Measurements from ENCODE around the gene CNDP1. TPM values are rescaled to one million over a fixed set of nuclear protein-coding genes. Genes with fewer than 3 reads are reported as not detected.

Gene CNDP1
- total RNA-seq, 2 experiments from 2014 or later: not detected

DNA sequence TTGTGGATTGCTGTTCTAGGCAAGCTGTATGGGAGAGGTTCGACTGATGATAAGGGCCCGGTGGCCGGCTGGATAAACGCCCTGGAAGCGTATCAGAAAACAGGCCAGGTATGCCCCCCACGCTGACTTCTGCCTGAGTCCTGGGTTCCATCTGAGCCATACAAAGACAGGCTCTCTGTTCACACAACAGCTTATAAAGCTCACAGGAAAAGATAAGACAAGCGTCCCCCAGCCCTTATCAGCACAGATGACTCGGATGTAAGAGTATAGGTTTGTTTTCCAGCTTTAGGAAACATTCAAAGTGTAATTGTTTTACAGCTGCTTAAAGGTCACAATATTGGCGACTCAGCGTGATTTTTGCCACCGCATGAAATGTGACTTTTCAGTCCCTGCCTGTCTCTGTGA lies 25.5 kb upstream of the CNDP1 start:
- CTCF ChIA-PET: interaction anchor here (0.6 to 0.7 kb wide), 2 partner anchors 134 to 356 kb away, joined by 3 to 4 read pairs; no protein-coding TSS in a partner anchor
- peaks cover 10% of the 10 kb centered on the region for H3K4me1 Mint-ChIP-seq
- H3K9me3 Mint-ChIP-seq: no peaks in the 10 kb centered on the region
- POLR2A ChIA-PET: no interaction called here
- H3K4me3 Mint-ChIP-seq: no peak overlapping the region
- no peak for DNase-seq
- H3K27ac Mint-ChIP-seq: peak overlapping the region; percentile 41
- H3K36me3 Mint-ChIP-seq (ENCODE audit: low read depth): peaks cover 66% of the 10 kb centered on the region
- no peaks in the 10 kb centered on the region for H3K27me3 Mint-ChIP-seq

- no peaks in the 10 kb centered on the region for H3K27me3 Mint-ChIP-seq
- no peaks in the 10 kb centered on the region for H3K9me3 Mint-ChIP-seq
- DNase-seq: no peak
- POLR2A ChIA-PET: no interaction called here
- H3K36me3 Mint-ChIP-seq (ENCODE audit: low read depth): peaks cover 60% of the 10 kb centered on the region
- CTCF ChIA-PET: no interaction called here
- no peak overlapping the region for H3K27ac Mint-ChIP-seq
- no peak overlapping the region for H3K4me3 Mint-ChIP-seq
- peaks cover 10% of the 10 kb centered on the region for H3K4me1 Mint-ChIP-seq
Observed at GRCh38 chr18:74509856-74510769, 24.2 kb upstream of the CNDP1 start.

DNA sequence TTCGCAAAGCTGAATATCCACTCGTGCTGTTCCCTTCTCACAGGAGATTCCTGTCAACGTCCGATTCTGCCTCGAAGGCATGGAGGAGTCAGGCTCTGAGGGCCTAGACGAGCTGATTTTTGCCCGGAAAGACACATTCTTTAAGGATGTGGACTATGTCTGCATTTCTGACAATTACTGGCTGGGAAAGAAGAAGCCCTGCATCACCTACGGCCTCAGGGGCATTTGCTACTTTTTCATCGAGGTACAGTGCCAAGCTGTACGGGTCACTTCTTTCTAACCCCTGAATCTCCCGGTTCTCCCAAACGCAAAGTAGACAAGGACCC lies 23.6 kb upstream of the CNDP1 start:
- H3K27ac Mint-ChIP-seq: no peak overlapping the region
- H3K36me3 Mint-ChIP-seq (ENCODE audit: low read depth): peaks cover 54% of the 10 kb centered on the region
- H3K27me3 Mint-ChIP-seq: no peaks in the 10 kb centered on the region
- DNase-seq: no peak
- H3K4me3 Mint-ChIP-seq: no peak overlapping the region
- no peaks in the 10 kb centered on the region for H3K9me3 Mint-ChIP-seq
- POLR2A ChIA-PET: no interaction called here
- H3K4me1 Mint-ChIP-seq: peaks cover 7% of the 10 kb centered on the region
- CTCF ChIA-PET: no interaction called here

- Mint-ChIP-seq H3K27ac (no peak overlapping the region), H3K27me3 (no peaks in the 10 kb centered on the region), H3K4me1 (peaks cover 2% of the 10 kb centered on the region), H3K36me3 (ENCODE audit: low read depth) (peaks cover 50% of the 10 kb centered on the region), H3K4me3 (no peak overlapping the region), H3K9me3 (no peaks in the 10 kb centered on the region)
- CTCF ChIA-PET: no interaction called here
- no peak for DNase-seq
- POLR2A ChIA-PET: no interaction called here
Observed at GRCh38 chr18:74511823-74512222, 22.5 kb upstream of the CNDP1 start.

DNA sequence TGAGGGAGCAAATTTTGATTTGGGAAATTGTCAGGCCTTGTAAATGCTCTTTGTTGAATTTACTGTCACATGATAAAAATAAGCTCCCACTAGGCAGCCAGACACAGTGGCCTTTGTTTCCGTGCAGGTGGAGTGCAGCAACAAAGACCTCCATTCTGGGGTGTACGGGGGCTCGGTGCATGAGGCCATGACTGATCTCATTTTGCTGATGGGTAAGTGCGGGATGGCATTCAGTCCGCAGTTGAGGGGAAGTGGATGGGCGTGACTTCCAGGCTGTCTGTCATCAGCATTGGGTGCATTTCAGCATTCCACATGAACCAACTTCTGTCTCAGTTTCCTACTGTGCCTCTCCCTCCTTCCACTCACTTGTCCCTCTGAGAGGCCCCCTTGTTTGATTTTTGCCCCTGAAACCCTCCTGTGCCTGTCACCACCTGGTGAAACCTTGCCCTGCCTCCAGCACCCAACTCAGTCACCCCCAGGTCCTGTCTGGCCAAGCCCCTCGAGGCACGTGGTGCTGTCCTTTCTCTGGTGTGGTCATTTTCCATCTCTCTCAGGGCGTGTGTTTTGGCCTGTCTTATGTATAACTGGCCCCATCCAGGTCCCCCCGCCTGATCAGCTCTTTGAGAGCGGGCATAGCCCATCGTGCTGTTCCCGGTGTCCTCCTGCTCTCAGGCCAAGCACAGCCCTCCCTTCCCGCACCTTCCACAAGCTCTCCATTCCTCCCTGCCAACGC lies 21.8 kb upstream of the CNDP1 start:
- H3K27ac Mint-ChIP-seq: no peak overlapping the region
- no peaks in the 10 kb centered on the region for H3K27me3 Mint-ChIP-seq
- POLR2A ChIA-PET: no interaction called here
- CTCF ChIA-PET: no interaction called here
- DNase-seq: no peak
- no peaks in the 10 kb centered on the region for H3K4me1 Mint-ChIP-seq
- no peaks in the 10 kb centered on the region for H3K9me3 Mint-ChIP-seq
- no peak overlapping the region for H3K4me3 Mint-ChIP-seq
- peaks cover 45% of the 10 kb centered on the region for H3K36me3 Mint-ChIP-seq (ENCODE audit: low read depth)

DNA sequence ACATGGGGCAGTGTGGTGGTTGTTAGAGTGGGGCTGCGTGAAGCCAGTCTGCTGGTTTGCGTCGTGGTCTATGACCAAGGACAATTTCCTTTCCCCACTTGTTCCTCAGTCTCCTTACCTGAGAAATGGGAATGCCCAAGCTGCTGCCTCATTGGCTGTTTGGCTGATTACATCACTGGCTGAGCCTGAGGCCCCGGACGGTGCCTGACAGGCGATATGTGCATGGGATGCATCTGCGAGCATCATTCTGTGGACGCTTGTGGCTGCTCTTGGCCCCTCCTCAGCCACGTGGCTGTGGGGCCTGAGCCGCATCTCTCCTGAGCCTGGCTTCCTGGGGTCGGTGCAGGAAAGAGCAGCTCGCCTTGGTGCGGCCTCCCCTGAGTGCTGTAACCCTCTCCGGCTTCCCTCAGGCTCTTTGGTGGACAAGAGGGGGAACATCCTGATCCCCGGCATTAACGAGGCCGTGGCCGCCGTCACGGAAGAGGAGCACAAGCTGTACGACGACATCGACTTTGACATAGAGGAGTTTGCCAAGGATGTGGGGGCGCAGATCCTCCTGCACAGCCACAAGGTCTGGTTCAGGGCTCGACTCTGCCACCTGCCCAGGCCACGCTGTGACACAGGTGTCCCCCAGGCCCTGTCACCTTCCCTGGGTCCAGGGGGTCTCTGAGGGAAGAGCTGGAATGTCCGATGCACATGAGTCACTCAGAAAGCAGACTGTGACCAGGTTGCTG lies 21.0 kb upstream of the CNDP1 start:
- Mint-ChIP-seq H3K27me3 (no peaks in the 10 kb centered on the region), H3K27ac (no peak overlapping the region), H3K4me3 (no peak overlapping the region), H3K36me3 (ENCODE audit: low read depth) (peaks cover 43% of the 10 kb centered on the region), H3K9me3 (no peaks in the 10 kb centered on the region), H3K4me1 (no peaks in the 10 kb centered on the region)
- DNase-seq: no peak
- ChIA-PET POLR2A (no interaction called here), CTCF (no interaction called here)

GRCh38 chr18:74513883-74514205 lies 20.5 kb upstream of the CNDP1 start:
- CTCF ChIA-PET: no interaction called here
- Mint-ChIP-seq H3K27ac (no peak overlapping the region), H3K36me3 (ENCODE audit: low read depth) (peaks cover 38% of the 10 kb centered on the region), H3K27me3 (no peaks in the 10 kb centered on the region), H3K4me1 (no peaks in the 10 kb centered on the region), H3K9me3 (no peaks in the 10 kb centered on the region), H3K4me3 (no peak overlapping the region)
- DNase-seq: no peak
- POLR2A ChIA-PET: no interaction called here

- Mint-ChIP-seq H3K9me3 (no peaks in the 10 kb centered on the region), H3K4me1 (no peaks in the 10 kb centered on the region), H3K36me3 (ENCODE audit: low read depth) (peaks cover 36% of the 10 kb centered on the region), H3K27me3 (no peaks in the 10 kb centered on the region), H3K27ac (peak overlapping the region; percentile 23), H3K4me3 (no peak overlapping the region)
- ChIA-PET POLR2A (no interaction called here), CTCF (interaction anchor here (0.6 to 0.8 kb wide), 2 partner anchors 84 to 313 kb away, joined by 3 read pairs; no protein-coding TSS in a partner anchor)
- no peak for DNase-seq
Observed at GRCh38 chr18:74514860-74515495, 19.3 kb upstream of the CNDP1 start.

DNA sequence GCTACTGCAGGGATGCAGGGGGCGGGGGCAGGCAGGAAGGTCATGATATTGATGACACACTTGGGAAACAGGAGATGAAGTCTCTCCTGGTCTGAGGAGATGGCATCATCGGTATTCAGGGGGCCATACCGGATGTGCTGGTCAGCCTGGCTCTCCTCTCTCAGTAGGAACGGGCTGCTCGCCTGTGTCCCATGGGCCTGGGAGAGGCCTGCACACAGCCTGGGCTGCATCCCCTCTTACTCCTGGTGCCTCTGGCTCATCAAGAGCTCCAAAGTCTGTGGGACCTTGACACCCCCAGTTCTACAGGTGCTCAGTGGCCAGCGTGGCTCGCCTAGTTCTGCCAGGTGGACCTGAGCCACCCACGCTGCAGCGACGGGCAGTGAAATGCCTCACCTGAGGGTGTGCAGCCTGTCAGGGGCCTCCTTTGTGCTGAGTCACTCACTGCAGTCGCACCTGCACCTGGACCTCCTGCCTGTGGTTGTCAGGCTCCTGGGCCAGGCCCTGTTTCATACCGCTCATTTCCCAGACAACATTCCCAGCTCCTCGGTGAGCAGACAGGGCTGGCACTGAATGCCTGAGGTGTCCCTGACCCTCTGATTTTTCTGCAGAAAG lies 18.6 kb upstream of the CNDP1 start:
- Mint-ChIP-seq H3K36me3 (ENCODE audit: low read depth) (peaks cover 37% of the 10 kb centered on the region), H3K9me3 (no peaks in the 10 kb centered on the region), H3K27ac (no peak overlapping the region), H3K4me1 (no peaks in the 10 kb centered on the region), H3K27me3 (no peaks in the 10 kb centered on the region), H3K4me3 (no peak overlapping the region)
- ChIA-PET POLR2A (no interaction called here), CTCF (interaction anchor here (0.6 to 1.5 kb wide), 3 partner anchors 16 to 314 kb away, joined by 3 to 4 read pairs (median 3); no protein-coding TSS in a partner anchor)
- DNase-seq: no peak

GRCh38 chr18:74516271-74517235 lies 17.7 kb upstream of the CNDP1 start:
- POLR2A ChIA-PET: interaction anchor here (0.7 kb wide), 1 partner anchor 17 kb away, joined by 5 read pairs; no protein-coding TSS in a partner anchor
- Mint-ChIP-seq H3K4me1 (no peaks in the 10 kb centered on the region), H3K27me3 (no peaks in the 10 kb centered on the region), H3K36me3 (ENCODE audit: low read depth) (peaks cover 29% of the 10 kb centered on the region), H3K9me3 (no peaks in the 10 kb centered on the region), H3K27ac (no peak overlapping the region), H3K4me3 (no peak overlapping the region)
- DNase-seq: no peak
- CTCF ChIA-PET: interaction anchor here (1.5 kb wide), 1 partner anchor 17 kb away, joined by 4 read pairs; no protein-coding TSS in a partner anchor

GRCh38 chr18:74517236-74517630 lies 17.1 kb upstream of the CNDP1 start:
- Mint-ChIP-seq H3K27me3 (no peaks in the 10 kb centered on the region), H3K4me3 (no peak overlapping the region), H3K4me1 (no peaks in the 10 kb centered on the region), H3K27ac (no peak overlapping the region), H3K36me3 (ENCODE audit: low read depth) (peaks cover 29% of the 10 kb centered on the region), H3K9me3 (no peaks in the 10 kb centered on the region)
- ChIA-PET POLR2A (interaction anchor here (0.7 kb wide), 1 partner anchor 18 kb away, joined by 5 read pairs; no protein-coding TSS in a partner anchor), CTCF (no interaction called here)
- DNase-seq: no peak

Data from activated CD4-positive, alpha-beta T cell treated with anti-CD3 and anti-CD28 coated beads, Interleukin-2, amount 10 ng/mL, durations not matched to agents 7 days and 5 days (primary cell).